Aortic smooth muscle cell (primary cell): Measurements from ENCODE around the gene TMEM219. TPM values are rescaled to one million over a fixed set of nuclear protein-coding genes. Genes with fewer than 3 reads are reported as not detected.

Experiments used
- total RNA-seq: library from RNA; depleted of rRNA; stranded (reverse); fragments of >200 nt; gene quantifications from 2 replicates; pipeline ENCODE4 v1.2.3, GENCODE V29; 2014

Gene TMEM219, protein sequence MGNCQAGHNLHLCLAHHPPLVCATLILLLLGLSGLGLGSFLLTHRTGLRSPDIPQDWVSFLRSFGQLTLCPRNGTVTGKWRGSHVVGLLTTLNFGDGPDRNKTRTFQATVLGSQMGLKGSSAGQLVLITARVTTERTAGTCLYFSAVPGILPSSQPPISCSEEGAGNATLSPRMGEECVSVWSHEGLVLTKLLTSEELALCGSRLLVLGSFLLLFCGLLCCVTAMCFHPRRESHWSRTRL
- 80.6 and 84.0 TPM in 2 replicates for total RNA-seq

DNA sequence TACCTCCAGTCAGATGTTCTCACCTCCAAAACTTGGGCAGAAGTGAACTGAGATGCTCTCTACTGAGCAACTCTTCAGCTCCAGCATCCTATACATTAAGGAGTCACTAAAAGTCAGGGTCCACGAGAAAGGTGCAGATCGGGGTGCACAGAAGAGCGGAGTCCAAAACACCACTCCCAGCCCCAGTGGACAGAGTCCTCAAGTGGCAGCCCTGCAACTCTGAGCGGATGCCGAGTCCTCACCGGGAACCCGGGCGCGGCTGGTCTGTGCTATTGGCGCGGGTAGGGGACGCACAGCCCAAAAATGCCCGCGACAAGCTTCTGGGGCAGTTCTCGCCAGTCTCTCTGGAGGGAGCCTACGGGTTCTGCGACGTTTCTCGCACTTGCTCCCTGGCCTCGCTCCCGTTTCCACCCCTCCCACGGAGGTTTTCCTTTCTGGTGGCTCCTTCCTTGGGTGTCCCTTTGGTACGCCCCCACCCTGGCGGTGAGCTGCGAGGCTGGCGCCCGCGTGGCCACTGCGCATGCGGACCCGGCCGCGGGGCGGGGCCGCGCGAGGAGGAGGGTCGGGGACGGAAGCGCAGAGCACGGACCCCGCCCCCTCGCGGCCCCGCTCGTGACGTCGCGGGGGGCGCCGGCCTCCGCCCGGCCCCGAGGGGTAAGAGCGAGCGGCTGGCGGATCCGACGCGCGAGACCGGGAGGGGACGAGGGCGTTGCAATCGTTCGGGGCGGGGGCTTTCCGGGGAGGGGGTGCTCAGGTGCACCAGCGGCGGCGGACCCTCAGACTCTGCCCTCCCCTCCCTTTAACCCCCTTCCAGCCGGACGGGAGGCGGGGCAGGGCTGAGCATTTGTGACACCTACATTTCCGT is at the start of gene TMEM219:
TMEM219 (plus strand) TSS at position 601 of the 865 bp plus-strand sequence. CDS start 1,065 bp downstream, outside the sequence.

DNA sequence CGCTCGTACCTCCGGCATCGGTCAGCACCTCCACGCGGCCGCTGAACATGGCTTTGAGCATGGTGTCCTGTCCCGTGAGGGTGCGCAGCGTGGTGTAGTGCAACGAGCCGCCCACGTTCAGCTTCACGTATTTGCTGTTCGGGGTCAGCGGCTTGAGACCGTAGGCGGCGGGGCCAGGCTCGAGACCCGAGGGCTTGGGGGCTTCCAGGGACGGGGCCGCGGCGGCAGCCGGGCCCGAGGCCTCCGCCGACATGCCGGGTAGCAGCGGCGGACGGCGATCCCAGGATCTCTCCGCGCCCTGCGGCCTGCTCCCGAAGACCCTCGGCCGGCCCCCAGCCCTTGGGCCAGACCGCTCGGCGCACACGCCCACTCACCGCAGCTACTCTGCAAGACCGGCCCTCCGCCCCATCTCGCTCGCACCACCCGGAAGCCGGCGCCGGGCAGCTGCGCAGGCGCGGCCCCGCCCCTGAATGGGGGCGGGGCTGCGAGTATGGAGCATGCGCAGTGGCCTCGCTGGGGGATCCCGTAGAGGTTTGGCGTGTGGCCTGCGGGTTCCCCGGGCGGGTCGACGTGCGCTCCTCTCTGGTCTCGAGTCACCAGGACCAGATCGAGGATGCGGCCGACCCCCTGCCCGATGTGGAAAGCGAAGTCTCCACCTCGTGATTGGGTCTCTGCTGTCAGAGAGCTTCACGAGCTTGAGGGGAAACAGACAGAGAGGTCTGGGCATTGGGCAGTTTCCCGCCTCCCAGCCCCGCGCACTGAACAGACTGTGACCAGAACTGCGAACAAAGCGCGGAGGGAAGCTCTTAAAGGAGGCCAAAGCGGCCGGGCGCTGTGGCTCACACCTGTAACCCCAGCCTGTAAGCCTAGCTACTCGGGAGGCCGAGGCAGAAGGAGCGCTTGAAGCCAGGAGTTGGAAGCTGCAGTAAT is 35.8 kb upstream of the TMEM219 start, which contains the start of gene KCTD13:
KCTD13 (minus strand) TSS at position 446 of the 930 bp plus-strand sequence; CDS start at position 253, 193 bp downstream.

DNA sequence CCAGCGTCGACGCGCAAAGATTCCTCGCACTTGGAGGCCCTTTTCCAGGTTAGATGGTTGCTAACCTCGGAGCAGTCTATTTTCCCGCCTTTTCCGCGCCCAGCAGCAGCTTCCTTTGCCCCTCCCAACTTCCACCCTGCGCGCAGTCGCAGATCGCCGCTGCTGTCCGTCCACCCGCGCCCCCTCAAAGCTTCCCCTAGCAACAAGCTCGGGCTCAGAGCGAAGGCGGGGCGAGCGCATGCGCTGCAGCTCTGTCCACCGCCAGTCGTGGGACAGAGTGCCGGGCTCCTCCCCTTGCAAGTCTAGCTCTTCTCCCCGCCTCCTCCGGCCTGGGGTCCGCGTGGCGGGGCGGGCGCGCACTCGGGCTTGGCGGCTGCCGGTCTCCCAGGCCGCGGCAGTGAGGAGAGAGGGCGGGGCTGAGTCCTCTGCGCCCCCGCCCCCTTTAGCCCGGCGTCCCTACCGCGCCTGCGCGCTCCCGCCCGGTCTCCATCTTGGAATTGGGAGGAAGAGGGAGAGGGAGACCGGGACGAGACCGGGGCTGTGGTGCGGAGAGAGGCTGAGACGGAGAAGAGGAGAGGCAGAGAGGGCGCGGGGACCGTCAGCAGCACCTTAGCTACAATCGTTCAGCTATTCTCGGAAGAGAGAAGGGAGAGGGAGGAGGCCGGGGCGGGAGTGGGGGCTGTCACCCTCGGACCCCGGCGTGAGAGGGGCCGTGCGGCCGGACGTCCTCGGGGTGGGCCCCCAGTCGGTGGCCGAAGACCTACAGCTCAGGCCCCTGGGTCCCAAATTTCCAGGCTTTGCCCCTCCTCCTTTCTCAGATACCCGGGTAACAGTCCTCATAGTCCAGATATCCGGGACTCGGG is 11.7 kb downstream of the TMEM219 start, which contains the start of gene TAOK2:
TAOK2 (plus strand) TSS at position 485 of the 863 bp plus-strand sequence. CDS start 3,905 bp downstream, outside the sequence.

DNA sequence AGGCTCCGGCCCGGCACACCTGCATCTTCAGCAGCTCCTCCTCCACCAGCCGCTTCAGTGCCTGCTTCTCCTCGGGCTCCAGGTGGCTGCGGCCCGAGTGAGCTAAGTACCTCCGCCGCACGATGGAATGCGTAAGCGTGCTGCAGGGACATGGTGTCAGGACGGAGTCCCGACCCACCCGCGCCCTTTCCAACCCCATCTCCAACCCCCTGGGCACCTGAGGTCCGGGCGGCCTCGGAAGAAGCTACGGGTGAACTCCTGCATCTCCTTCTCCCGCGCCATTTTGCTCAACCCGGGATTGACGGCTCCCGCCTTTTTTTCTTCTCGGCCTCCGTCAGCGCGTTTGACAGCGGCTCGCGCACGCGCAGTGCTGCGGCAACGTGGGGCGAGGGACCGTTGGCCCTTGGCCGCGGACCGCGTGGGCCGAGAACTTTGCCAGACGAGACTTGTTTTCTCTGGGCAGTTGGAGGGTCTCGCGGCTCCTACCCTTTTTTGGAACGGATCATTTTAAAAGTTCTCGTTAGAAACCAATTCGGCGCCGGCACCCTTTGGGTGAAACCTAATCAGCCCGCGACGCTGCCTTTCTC is 33.5 kb downstream of the TMEM219 start, which contains the start of gene HIRIP3:
HIRIP3 (minus strand) TSS at position 294 of the 587 bp plus-strand sequence; CDS start at position 282, 12 bp downstream.

DNA sequence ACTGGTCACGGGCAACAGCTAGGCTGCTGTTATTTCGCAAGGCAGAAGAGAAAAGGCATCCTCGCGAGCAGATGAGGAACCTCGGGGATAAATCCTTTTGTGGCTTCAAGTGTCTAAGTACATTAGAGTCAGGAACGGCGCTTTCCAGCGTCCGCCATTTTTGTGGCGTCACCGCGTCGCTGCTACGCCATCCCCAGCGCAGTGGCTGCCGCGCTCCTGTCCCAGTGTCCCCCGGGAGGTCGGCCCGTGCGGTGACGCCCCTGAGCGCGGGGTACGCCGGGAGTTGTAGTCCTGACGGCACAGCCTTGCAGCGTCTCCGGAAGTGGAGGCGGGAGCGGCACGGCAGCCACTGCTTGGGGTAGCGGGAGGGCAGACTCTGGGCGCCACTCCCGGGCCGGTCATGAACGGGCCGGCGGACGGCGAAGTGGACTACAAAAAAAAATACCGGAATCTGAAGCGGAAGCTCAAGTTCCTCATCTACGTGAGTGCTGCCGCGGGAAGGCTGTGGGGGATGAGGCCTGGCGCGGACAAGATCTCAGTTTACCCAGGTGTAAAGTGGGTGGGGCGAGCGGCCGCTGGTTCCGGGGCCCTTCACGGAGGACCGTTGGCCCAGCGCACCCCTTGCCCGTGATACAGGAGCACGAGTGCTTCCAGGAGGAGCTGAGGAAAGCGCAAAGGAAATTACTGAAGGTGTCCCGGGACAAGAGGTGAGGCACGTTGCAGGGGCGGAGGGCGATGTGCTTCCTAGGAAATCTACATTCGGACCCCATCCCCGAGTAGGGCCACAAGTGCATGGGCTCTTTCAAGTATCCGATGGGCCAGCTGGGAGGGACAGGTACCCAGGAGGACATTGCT is 34.3 kb downstream of the TMEM219 start, which contains the start of gene INO80E:
INO80E (plus strand) TSS at position 331 of the 855 bp plus-strand sequence; CDS start at position 401, 70 bp downstream.

DNA sequence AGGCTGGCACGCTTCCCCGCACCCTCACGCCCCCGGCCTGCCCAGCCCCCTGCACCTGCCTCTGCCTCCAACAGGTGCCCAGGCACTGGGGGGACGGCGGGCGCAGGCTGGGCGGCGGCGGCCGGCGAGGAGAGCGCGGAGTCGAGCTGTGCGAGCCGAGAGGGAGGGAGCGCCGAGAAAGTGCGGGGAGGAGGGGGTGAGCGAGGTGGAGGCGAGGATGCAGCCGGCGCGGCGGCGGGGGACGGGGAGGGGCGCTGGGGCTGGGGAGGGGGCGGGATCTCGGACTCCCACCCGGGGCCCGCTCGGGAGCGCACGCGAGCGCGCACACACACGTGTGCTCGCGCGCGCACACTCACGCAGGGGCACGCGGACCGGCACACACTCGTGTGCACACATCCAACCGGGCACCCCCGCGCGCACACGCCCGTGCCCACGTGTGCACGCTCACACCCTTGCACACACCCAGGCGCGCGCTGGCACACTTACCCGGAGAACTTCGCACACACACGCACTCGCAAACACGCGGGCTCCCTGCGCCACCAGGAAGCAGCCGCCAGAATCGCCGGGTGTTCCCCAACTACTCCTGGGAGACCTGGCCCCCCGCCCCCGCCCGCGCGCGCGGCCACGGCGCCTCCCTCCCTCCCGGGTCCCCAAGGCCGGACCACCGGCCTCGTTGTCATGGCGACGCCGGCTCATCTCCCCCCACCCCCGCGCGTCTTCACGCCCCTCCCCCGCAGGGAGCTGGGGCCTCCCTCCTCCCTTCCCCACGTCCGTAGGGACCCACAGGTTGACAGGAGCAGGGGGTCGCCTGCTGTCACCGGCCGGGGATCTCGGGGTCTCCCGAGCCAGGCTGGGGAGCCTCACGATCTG is 49.2 kb downstream of the TMEM219 start, which contains the start of gene DOC2A:
DOC2A (minus strand) TSS at position 184 of the 870 bp plus-strand sequence. CDS start 805 bp downstream, outside the sequence.

Other genes starting within 250 kb of the TMEM219 start
- gene C16orf54, start 216.1 kb upstream of the TMEM219 start, total RNA-seq = not detected in 2 replicates
- not detected in 2 replicates for gene ZG16, start 183.8 kb upstream of the TMEM219 start, total RNA-seq
- gene KIF22, start 171.3 kb upstream of the TMEM219 start, total RNA-seq = 21.1 and 45.7 TPM in 2 replicates
- 141 and 150 TPM in 2 replicates for gene MAZ, start 155.6 kb upstream of the TMEM219 start, total RNA-seq
- gene PRRT2, start 149.9 kb upstream of the TMEM219 start, total RNA-seq = 0.26 and 0.56 TPM in 2 replicates
- gene PAGR1, start 145.9 kb upstream of the TMEM219 start, total RNA-seq = 15.4 and 21.0 TPM in 2 replicates
- 440 and 506 TPM in 2 replicates for gene MVP, start 141.6 kb upstream of the TMEM219 start, total RNA-seq
- gene CDIPT, start 98.9 kb upstream of the TMEM219 start, total RNA-seq = 78.7 and 87.2 TPM in 2 replicates
- 6.3 and 10.3 TPM in 2 replicates for gene SEZ6L2, start 62.5 kb upstream of the TMEM219 start, total RNA-seq
- gene ASPHD1, start 61.6 kb upstream of the TMEM219 start, total RNA-seq = 5.5 and 7.8 TPM in 2 replicates
- 4.2 and 4.8 TPM in 2 replicates for gene KCTD13, start 35.9 kb upstream of the TMEM219 start, total RNA-seq
- 49.4 and 60.4 TPM in 2 replicates for gene TAOK2, start 11.8 kb downstream of the TMEM219 start, total RNA-seq
- gene HIRIP3, start 33.5 kb downstream of the TMEM219 start, total RNA-seq = 10.3 and 11.8 TPM in 2 replicates
- gene INO80E, start 34.2 kb downstream of the TMEM219 start, total RNA-seq = 16.6 and 20.0 TPM in 2 replicates
- 0.26 and 0.31 TPM in 2 replicates for gene DOC2A, start 48.9 kb downstream of the TMEM219 start, total RNA-seq
- gene C16orf92, start 61.1 kb downstream of the TMEM219 start, total RNA-seq = not detected in 2 replicates
- gene TLCD3B, start 69.2 kb downstream of the TMEM219 start, total RNA-seq = 0.19 and 0.40 TPM in 2 replicates
- gene ALDOA, start 103.7 kb downstream of the TMEM219 start, total RNA-seq = 439 and 543 TPM in 2 replicates
- gene PPP4C, start 113.9 kb downstream of the TMEM219 start, total RNA-seq = 167 and 192 TPM in 2 replicates
- gene TBX6, start 129.8 kb downstream of the TMEM219 start, total RNA-seq = 0.12 and 0.13 TPM in 2 replicates
- gene YPEL3, start 134.1 kb downstream of the TMEM219 start, total RNA-seq = 8.5 and 14.8 TPM in 2 replicates
- gene GDPD3, start 151.5 kb downstream of the TMEM219 start, total RNA-seq = 0.92 and 0.99 TPM in 2 replicates
- gene MAPK3, start 161.1 kb downstream of the TMEM219 start, total RNA-seq = 41.0 and 51.9 TPM in 2 replicates
- gene CORO1A, start 221.5 kb downstream of the TMEM219 start, total RNA-seq = 0.56 and 0.79 TPM in 2 replicates
- 17.3 and 39.0 TPM in 2 replicates for gene BOLA2B, start 231.6 kb downstream of the TMEM219 start, total RNA-seq
- 10.4 and 14.7 TPM in 2 replicates for gene SLX1A, start 231.8 kb downstream of the TMEM219 start, total RNA-seq
- gene SULT1A3, start 237.2 kb downstream of the TMEM219 start, total RNA-seq = 0.79 and 0.93 TPM in 2 replicates